HepG2 (cell line): ENCODE measurements around the gene VAV2. TPM values are rescaled to one million over a fixed set of nuclear protein-coding genes. Genes with fewer than 3 reads are reported as not detected.

Experiments
- ATAC-seq: fragments of 200-7000 bp; cut with Tn5 transposase; 3 replicates; pipeline ENCODE4 v1.9.1; 2020; ENCODE audit warnings: mild to moderate bottlenecking, moderate library complexity
- BruUV-seq: library from RNA; stranded (reverse); fragments of 400-500 nt; replicated peaks from 2 replicates; lab custom pipeline; 2021; lab: Mats Ljungman, UMichigan
- CTCF ChIA-PET: fragments of 300-600 bp; formaldehyde crosslinking; extraction: SDS; loops from one replicate; lab custom pipeline; 2021; ENCODE audit warnings: low total read pairs, inconsistent platforms, low intra/inter-chr PET ratio; lab: Yijun Ruan, JAX
- POLR2A ChIA-PET: fragments of 350-600 bp; sonication (Branson Sonifier 250); formaldehyde crosslinking; loops from one replicate; lab custom pipeline; 2020; ENCODE audit warnings: antibody characterized with exemption, inconsistent platforms; lab: Yijun Ruan, JAX
- DNase-seq: peaks from one replicate; pipeline ENCODE4 v3.0.0-alpha.2; 2015; ENCODE audit warnings: low spot score
- FAIRE-seq: peaks from 3 replicates; lab custom pipeline; 2011; peaks lifted over from hg19 to GRCh38; lab: Jason Lieb, UNC
- H2AFZ ChIP-seq: one replicate; pipeline ENCODE4 v1.6.1; 2011; ENCODE audit warnings: low read length, inconsistent platforms
- H3K27ac ChIP-seq: fragments of 300-600 bp; 3 replicates; pipeline ENCODE4 v1.8.0; 2011; ENCODE audit warnings: mixed run types, mild to moderate bottlenecking, mixed read lengths, low read length, inconsistent platforms; ENCODE audit not compliant: insufficient read depth; ENCODE audit errors: extremely low read length
- H3K27me3 ChIP-seq, 2 experiments: fragments of 200-600 bp in 1 of 2; 2 replicates in 1 of 2; 3 replicates in 1 of 2; pipeline versions ENCODE4 v1.6.0 to v1.8.0; 2011; ENCODE audit warnings: low read length in 2 of 2, mild to moderate bottlenecking in 2 of 2, moderate library complexity in 2 of 2, inconsistent platforms in 1 of 2; ENCODE audit not compliant: insufficient read depth in 2 of 2, control insufficient read depth in 1 of 2
- H3K36me3 ChIP-seq, 2 experiments: fragments of 200-600 bp in 1 of 2; replicated peaks in 1 of 2; 2 replicates in 1 of 2; 3 replicates in 1 of 2; pipeline versions ENCODE4 v1.5.1 to v1.8.0; 2011; ENCODE audit warnings: low read length in 2 of 2, inconsistent platforms in 1 of 2; ENCODE audit not compliant: insufficient read depth in 2 of 2, control insufficient read depth in 1 of 2
- H3K4me1 ChIP-seq: 2 replicates; pipeline ENCODE4 v1.5.1; 2012; ENCODE audit warnings: low read length, inconsistent platforms; ENCODE audit not compliant: insufficient read depth
- H3K4me2 ChIP-seq: 2 replicates; pipeline ENCODE4 v1.6.0; 2011; ENCODE audit warnings: low read depth, low read length, inconsistent platforms
- H3K4me3 ChIP-seq, 3 experiments: fragments of 200-600 bp in 1 of 3; sonication (generic), shearing (Covaris generic) in 1 of 3; replicated peaks in 1 of 3; 2 replicates each; pipeline ENCODE4 v1.5.1; 2011 to 2016; ENCODE audit warnings: low read length in 3 of 3, inconsistent platforms in 2 of 3, low read depth in 2 of 3, mild to moderate bottlenecking in 2 of 3, control low read depth in 1 of 3, mixed read lengths in 1 of 3; ENCODE audit not compliant: insufficient read depth in 1 of 3
- H3K79me2 ChIP-seq: one replicate; pipeline ENCODE4 v1.6.1; 2011; ENCODE audit warnings: low read length, inconsistent platforms; ENCODE audit not compliant: insufficient read depth
- H3K9ac ChIP-seq: 2 replicates; pipeline ENCODE4 v1.6.0; 2011; ENCODE audit warnings: mild to moderate bottlenecking, low read depth, low read length, inconsistent platforms; ENCODE audit not compliant: insufficient read depth
- H3K9me3 ChIP-seq: 2 replicates; pipeline ENCODE4 v1.5.1; 2012; ENCODE audit warnings: mild to moderate bottlenecking, low read length
- H4K20me1 ChIP-seq: 2 replicates; pipeline ENCODE4 v1.6.0; 2011; ENCODE audit warnings: inconsistent platforms, mild to moderate bottlenecking, low read length, moderate library complexity; ENCODE audit not compliant: insufficient read depth
- AKAP8 ChIP-seq: sonication (generic); formaldehyde crosslinking; IDR thresholded peaks from 2 replicates; pipeline ENCODE4 v1.5.1; 2020; ENCODE audit warnings: mild to moderate bottlenecking, missing genetic modification reagents
- GFI1 ChIP-seq: sonication (generic); formaldehyde crosslinking; IDR thresholded peaks from 2 replicates; pipeline ENCODE4 v1.5.0; 2020; ENCODE audit warnings: missing genetic modification reagents, mild to moderate bottlenecking, borderline replicate concordance
- HOXA5 ChIP-seq: sonication (generic); formaldehyde crosslinking; IDR thresholded peaks from 2 replicates; pipeline ENCODE4 v1.4.0; 2020; ENCODE audit warnings: missing genetic modification reagents
- POLR2A ChIP-seq, 2 experiments: IDR thresholded peaks; 2 replicates each; pipeline ENCODE4 v1.6.1; 2011; ENCODE audit warnings: low read depth in 2 of 2, low read length in 2 of 2, mild to moderate bottlenecking in 1 of 2, moderate library complexity in 1 of 2; ENCODE audit not compliant: insufficient read depth in 1 of 2
- RFXANK ChIP-seq: IDR thresholded peaks from 2 replicates; pipeline ENCODE4 v1.6.1; 2016
- XRCC5 ChIP-seq: fragments of 200-400 bp; formaldehyde crosslinking; optimal IDR thresholded peaks from 2 replicates; pipeline ENCODE3; 2017; ENCODE audit warnings: mild to moderate bottlenecking, low read length
- WGBS: methylation state at CpG from one replicate; pipeline ENCODE4 v1.1.6; 2017; ENCODE audit warnings: low lambda C conversion rate; 5-methylcytosine and 5-hydroxymethylcytosine counted together
- in situ Hi-C: cut with HindIII; loops from 2 replicates; pipeline ENCODE4 v1.10.0; 2017; ENCODE audit warnings: low pct_unique_long_range_greater_than_20kb; ENCODE audit not compliant: extremely low pct_ligation_motif_present
- intact Hi-C: fragments of 100-400 bp; cut with micrococcal nuclease; formaldehyde crosslinking; loops from one replicate; pipeline ENCODE4 v1.10.0; 2022; ENCODE audit not compliant: unreplicated experiment
- polyA plus RNA-seq, 8 experiments: library from polyadenylated mRNA; depleted of rRNA in 3 of 8; stranded (reverse) in 7 of 8; unstranded in 1 of 8; fragments of >200 nt; fragmentation: Illumina TruSeq in 4 of 8; extraction: Trizol in 4 of 8; gene quantifications; 2 replicates each; pipeline versions ENCODE4 v1.2.1 to v1.2.3, GENCODE V29; 2011 to 2016; ENCODE audit warnings: low read depth in 4 of 8, missing spikeins in 1 of 8, mixed read lengths in 1 of 8; ENCODE audit not compliant: insufficient read depth in 1 of 8
- total RNA-seq, 5 experiments: library from RNA; depleted of rRNA; stranded (reverse); fragments of >200 nt; fragmentation: Illumina TruSeq; extraction: Trizol; gene quantifications; 2 replicates each; pipeline ENCODE4 v1.2.3, GENCODE V29; 2016; ENCODE audit warnings: low read depth in 1 of 5
- TF ChIP-seq, protein P1 (sequence below): fragments of 450-650 bp; IDR thresholded peaks from 2 replicates; pipeline ENCODE4 v1.6.1; 2016
- TF ChIP-seq, protein P2 (sequence below): sonication (generic); formaldehyde crosslinking; IDR thresholded peaks from 2 replicates; pipeline ENCODE4 v1.4.0; 2020; ENCODE audit warnings: low read depth, mild to moderate bottlenecking, missing genetic modification reagents
- TF ChIP-seq, protein P3 (sequence below): IDR thresholded peaks from 2 replicates; pipeline ENCODE4 v1.6.1; 2012; ENCODE audit warnings: inconsistent platforms

VAV2 gene
- total and polyA plus RNA-seq, 2 of the 13 experiments (the other 11 are each of a cell fraction or from before 2014, with no cell fraction given): 22.5 to 22.9 TPM

DNA sequence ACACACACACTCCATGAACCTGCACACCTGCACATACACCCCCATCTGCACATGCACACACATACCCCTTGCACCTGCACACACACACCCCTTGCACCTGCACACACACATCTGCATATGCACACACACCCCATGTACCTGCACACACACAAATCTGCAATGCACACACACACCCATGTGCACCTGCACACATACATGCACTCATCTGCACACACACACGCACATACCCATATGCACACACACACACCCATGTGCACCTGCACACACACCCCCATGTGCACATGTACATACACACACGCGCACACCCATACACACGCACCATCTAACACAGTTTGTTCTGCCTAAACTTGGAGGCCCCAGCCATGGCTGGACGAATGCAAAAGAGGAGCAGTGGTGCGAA lies 138.1 kb downstream of the VAV2 start:
- H2AFZ ChIP-seq: no peak overlapping the region
- no peak for DNase-seq
- H3K36me3 ChIP-seq: peaks cover 18 to 47% of the 10 kb centered on the region in 2 experiments; a peak in 4 of 5 replicates
- no TSS peak for BruUV-seq
- no peak overlapping the region for H3K4me2 ChIP-seq
- H3K4me1 ChIP-seq: peaks cover 26% of the 10 kb centered on the region
- ATAC-seq: no peak
- H3K27me3 ChIP-seq: no peaks in the 10 kb centered on the region
- H4K20me1 ChIP-seq: peaks cover 38% of the 10 kb centered on the region; the same call in 1 of the 2 replicates
- H3K27ac ChIP-seq: no peak overlapping the region
- FAIRE-seq: no peak
- ChIA-PET POLR2A (no interaction called here), CTCF (no interaction called here)
- no peak overlapping the region for H3K4me3 ChIP-seq
- peaks cover 18% of the 10 kb centered on the region for H3K79me2 ChIP-seq
- intact Hi-C loops (no loop called here), in situ Hi-C loops (no loop called here)
- no peaks in the 10 kb centered on the region for H3K9me3 ChIP-seq
- H3K9ac ChIP-seq: no peak overlapping the region
- WGBS: over 99% methylated on average over 6 of the region's 6 CpGs
- TF ChIP-seq AKAP8 (0 out of 2 replicates have a peak, but pooled peaks have one; percentile 18), GFI1 (CRISPR knock-in tag) (no peak), RFXANK (CRISPR knock-in tag) (no peak), POLR2A (IDR thresholded peaks at IDR 0.05; ENCODE audit: insufficient read depth in 1 of 2, low read depth in 2 of 2, low read length in 2 of 2) (0 out of 4 replicates have a peak, but pooled peaks of 1 of the 2 experiments have one; percentile 34), HOXA5 (CRISPR knock-in tag) (no peak), XRCC5 (no peak)
- TF ChIP-seq, protein P1, sequence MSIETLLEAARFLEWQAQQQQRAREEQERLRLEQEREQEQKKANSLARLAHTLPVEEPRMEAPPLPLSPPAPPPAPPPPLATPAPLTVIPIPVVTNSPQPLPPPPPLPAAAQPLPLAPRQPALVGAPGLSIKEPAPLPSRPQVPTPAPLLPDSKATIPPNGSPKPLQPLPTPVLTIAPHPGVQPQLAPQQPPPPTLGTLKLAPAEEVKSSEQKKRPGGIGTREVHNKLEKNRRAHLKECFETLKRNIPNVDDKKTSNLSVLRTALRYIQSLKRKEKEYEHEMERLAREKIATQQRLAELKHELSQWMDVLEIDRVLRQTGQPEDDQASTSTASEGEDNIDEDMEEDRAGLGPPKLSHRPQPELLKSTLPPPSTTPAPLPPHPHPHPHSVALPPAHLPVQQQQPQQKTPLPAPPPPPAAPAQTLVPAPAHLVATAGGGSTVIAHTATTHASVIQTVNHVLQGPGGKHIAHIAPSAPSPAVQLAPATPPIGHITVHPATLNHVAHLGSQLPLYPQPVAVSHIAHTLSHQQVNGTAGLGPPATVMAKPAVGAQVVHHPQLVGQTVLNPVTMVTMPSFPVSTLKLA: peak; percentile 77
- TF ChIP-seq, protein P2, sequence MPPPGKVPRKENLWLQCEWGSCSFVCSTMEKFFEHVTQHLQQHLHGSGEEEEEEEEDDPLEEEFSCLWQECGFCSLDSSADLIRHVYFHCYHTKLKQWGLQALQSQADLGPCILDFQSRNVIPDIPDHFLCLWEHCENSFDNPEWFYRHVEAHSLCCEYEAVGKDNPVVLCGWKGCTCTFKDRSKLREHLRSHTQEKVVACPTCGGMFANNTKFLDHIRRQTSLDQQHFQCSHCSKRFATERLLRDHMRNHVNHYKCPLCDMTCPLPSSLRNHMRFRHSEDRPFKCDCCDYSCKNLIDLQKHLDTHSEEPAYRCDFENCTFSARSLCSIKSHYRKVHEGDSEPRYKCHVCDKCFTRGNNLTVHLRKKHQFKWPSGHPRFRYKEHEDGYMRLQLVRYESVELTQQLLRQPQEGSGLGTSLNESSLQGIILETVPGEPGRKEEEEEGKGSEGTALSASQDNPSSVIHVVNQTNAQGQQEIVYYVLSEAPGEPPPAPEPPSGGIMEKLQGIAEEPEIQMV (CRISPR knock-in tag): no peak
- TF ChIP-seq, protein P3, sequence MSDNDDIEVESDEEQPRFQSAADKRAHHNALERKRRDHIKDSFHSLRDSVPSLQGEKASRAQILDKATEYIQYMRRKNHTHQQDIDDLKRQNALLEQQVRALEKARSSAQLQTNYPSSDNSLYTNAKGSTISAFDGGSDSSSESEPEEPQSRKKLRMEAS: no peak
